Measurements from ENCODE around the gene CDC37.

The CDC37 gene

GRCh38 chr19:10352764-10353671, 50.3 kb downstream of the CDC37 start:
- TF ChIP-seq CTCF (IDR thresholded peaks at IDR 0.05) = no peak
- Histone ChIP-seq H3K9ac (no peak overlapping the region), H2AFZ (no peak overlapping the region), H3K9me3 (ENCODE audit: control insufficient read depth, low read length) (no peaks in the 10 kb centered on the region), H3K27me3 (ENCODE audit: control insufficient read depth, insufficient read depth, low read length) (no peaks in the 10 kb centered on the region), H3K4me1 (no peaks in the 10 kb centered on the region), H3K4me3 (ENCODE audit: low read depth, low read length) (no peak overlapping the region), H3K27ac (no peak overlapping the region), H3K36me3 (ENCODE audit: control insufficient read depth, insufficient read depth, low read length) (no peaks in the 10 kb centered on the region), H3K4me2 (ENCODE audit: low read length) (no peak overlapping the region), H3K79me2 (no peaks in the 10 kb centered on the region)

GRCh38 chr19:10346509-10346908, 56.8 kb downstream of the CDC37 start:
- Histone ChIP-seq H3K79me2 (no peaks in the 10 kb centered on the region), H3K4me1 (no peaks in the 10 kb centered on the region), H3K4me3 (ENCODE audit: low read depth, low read length) (no peak overlapping the region), H2AFZ (no peak overlapping the region), H3K9ac (no peak overlapping the region), H3K36me3 (ENCODE audit: control insufficient read depth, insufficient read depth, low read length) (no peaks in the 10 kb centered on the region), H3K4me2 (ENCODE audit: low read length) (no peak overlapping the region), H3K27me3 (ENCODE audit: control insufficient read depth, insufficient read depth, low read length) (no peaks in the 10 kb centered on the region), H3K9me3 (ENCODE audit: control insufficient read depth, low read length) (no peaks in the 10 kb centered on the region), H3K27ac (no peak overlapping the region)
- no peak for TF ChIP-seq CTCF (IDR thresholded peaks at IDR 0.05)

DNA sequence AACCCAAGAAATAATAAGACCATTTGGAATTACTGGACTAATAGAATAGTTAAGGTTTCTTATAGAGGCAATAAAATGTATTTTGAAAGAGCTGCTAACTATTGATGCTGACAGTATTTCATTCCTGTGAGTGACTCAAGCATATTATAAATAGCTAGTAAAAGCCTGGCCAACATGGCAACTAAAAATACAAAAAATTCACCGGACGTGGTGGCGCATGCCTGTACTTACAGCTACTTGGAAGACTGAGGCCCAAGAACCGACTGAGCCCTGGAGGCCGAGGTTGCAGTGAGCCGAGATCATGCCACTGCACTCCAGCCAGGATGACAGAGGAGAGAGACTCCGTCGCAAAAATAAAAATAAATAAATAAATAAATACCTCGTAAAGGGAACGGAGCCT, 58.6 kb downstream of the CDC37 start:
- Histone ChIP-seq H3K4me1 (no peaks in the 10 kb centered on the region), H3K9me3 (ENCODE audit: control insufficient read depth, low read length) (no peaks in the 10 kb centered on the region), H3K27me3 (ENCODE audit: control insufficient read depth, insufficient read depth, low read length) (no peaks in the 10 kb centered on the region), H3K36me3 (ENCODE audit: control insufficient read depth, insufficient read depth, low read length) (no peaks in the 10 kb centered on the region), H3K27ac (no peak overlapping the region), H3K4me2 (ENCODE audit: low read length) (no peak overlapping the region), H3K79me2 (no peaks in the 10 kb centered on the region), H3K4me3 (ENCODE audit: low read depth, low read length) (no peak overlapping the region), H2AFZ (no peak overlapping the region), H3K9ac (no peak overlapping the region)
- TF ChIP-seq CTCF (IDR thresholded peaks at IDR 0.05) = no peak

GRCh38 chr19:10343495-10343894, 59.8 kb downstream of the CDC37 start:
- Histone ChIP-seq H2AFZ (no peak overlapping the region), H3K27me3 (ENCODE audit: control insufficient read depth, insufficient read depth, low read length) (no peaks in the 10 kb centered on the region), H3K4me3 (ENCODE audit: low read depth, low read length) (no peak overlapping the region), H3K4me2 (ENCODE audit: low read length) (no peak overlapping the region), H3K79me2 (no peaks in the 10 kb centered on the region), H3K27ac (no peak overlapping the region), H3K9ac (no peak overlapping the region), H3K4me1 (no peaks in the 10 kb centered on the region), H3K36me3 (ENCODE audit: control insufficient read depth, insufficient read depth, low read length) (no peaks in the 10 kb centered on the region), H3K9me3 (ENCODE audit: control insufficient read depth, low read length) (no peaks in the 10 kb centered on the region)
- TF ChIP-seq CTCF (IDR thresholded peaks at IDR 0.05) = no peak
